SU-DHL-6 (cell line): ENCODE data around the gene SLC13A2.

Source experiments
- H2AFZ ChIP-seq: fragments of 200-600 bp; sonication (generic); 2 replicates; pipeline ENCODE4 v1.6.1; 2014; ENCODE audit warnings: low read depth, mild to moderate bottlenecking, moderate library complexity, mixed read lengths, antibody characterized with exemption, low read length; ENCODE audit not compliant: severe bottlenecking
- H3F3A ChIP-seq: fragments of 200-600 bp; shearing (Covaris generic); 2 replicates; pipeline ENCODE4 v1.6.0; 2016; ENCODE audit warnings: antibody characterized with exemption, mild to moderate bottlenecking; ENCODE audit not compliant: insufficient read depth
- H3K27ac ChIP-seq: fragments of 200-600 bp; sonication (generic); 2 replicates; pipeline ENCODE4 v1.5.1; 2016; ENCODE audit warnings: low read depth, mild to moderate bottlenecking, low read length, moderate library complexity, mixed read lengths
- H3K27me3 ChIP-seq: fragments of 200-600 bp; sonication (generic), shearing (Covaris generic); 2 replicates; pipeline ENCODE4 v1.6.0; 2014; ENCODE audit warnings: mild to moderate bottlenecking, low read length
- H3K36me3 ChIP-seq: fragments of 200-600 bp; sonication (generic); 2 replicates; pipeline ENCODE4 v1.6.1; 2014; ENCODE audit warnings: mild to moderate bottlenecking, low read length, mixed read lengths
- H3K4me2 ChIP-seq: fragments of 300-600, 200-600 bp; shearing (Covaris generic), sonication (generic); 2 replicates; pipeline ENCODE4 v1.6.0; 2014; ENCODE audit warnings: low read length, low read depth, mild to moderate bottlenecking; ENCODE audit not compliant: poor library complexity, severe bottlenecking
- H3K4me3 ChIP-seq: fragments of 200-600 bp; sonication (generic); 2 replicates; pipeline ENCODE4 v1.5.1; 2014; ENCODE audit warnings: antibody characterized with exemption, low read length, mild to moderate bottlenecking, mixed read lengths; ENCODE audit not compliant: insufficient read depth, poor library complexity, severe bottlenecking
- H3K79me2 ChIP-seq: fragments of 200-600 bp; sonication (generic); 2 replicates; pipeline ENCODE4 v1.6.1; 2014; ENCODE audit warnings: mild to moderate bottlenecking, low read length, moderate library complexity; ENCODE audit not compliant: insufficient read depth
- H3K9ac ChIP-seq: fragments of 200-600 bp; sonication (generic); 2 replicates; pipeline ENCODE4 v1.7.0; 2014; ENCODE audit warnings: mild to moderate bottlenecking, low read length
- H3K9me2 ChIP-seq: fragments of 200-600 bp; sonication (generic); replicated peaks from 2 replicates; pipeline ENCODE4 v1.6.1; 2014; ENCODE audit warnings: low read length; ENCODE audit not compliant: insufficient read depth
- H3K9me3 ChIP-seq: fragments of 200-600 bp; sonication (generic); 2 replicates; pipeline ENCODE4 v1.6.1; 2014; ENCODE audit warnings: low read length, mixed read lengths; ENCODE audit not compliant: insufficient read depth
- H4K20me1 ChIP-seq: fragments of 200-600 bp; sonication (generic); 2 replicates; pipeline ENCODE4 v1.6.1; 2014; ENCODE audit warnings: low read depth, mild to moderate bottlenecking, antibody characterized with exemption, low read length, moderate library complexity, mixed read lengths
- CTCF ChIP-seq: fragments of 200-600 bp; sonication (generic); IDR thresholded peaks from one replicate; pipeline ENCODE4 v1.5.1; 2017; ENCODE audit warnings: antibody characterized with exemption, mild to moderate bottlenecking, low read length, moderate library complexity; ENCODE audit not compliant: insufficient read depth, poor library complexity, severe bottlenecking
- EZH2phosphoT487 ChIP-seq: fragments of 200-600 bp; sonication (generic), shearing (Covaris generic); conservative IDR thresholded peaks from 2 replicates; pipeline ENCODE4 v1.6.1; 2018; ENCODE audit warnings: mild to moderate bottlenecking, antibody characterized with exemption, low read length, moderate library complexity, mixed read lengths

SLC13A2 gene

GRCh38 chr17:28480799-28481571 lies 7.5 kb downstream of the SLC13A2 start:
- H3K9me2 ChIP-seq, result no peaks in the 10 kb centered on the region
- H3K79me2 ChIP-seq, result no peaks in the 10 kb centered on the region
- no peak overlapping the region for H2AFZ ChIP-seq
- H3K9ac ChIP-seq, result no peak overlapping the region
- H3F3A ChIP-seq, result no peaks in the 10 kb centered on the region
- H3K27ac ChIP-seq, result no peak overlapping the region
- H3K27me3 ChIP-seq, result no peaks in the 10 kb centered on the region
- no peak overlapping the region for H3K4me2 ChIP-seq
- no peak overlapping the region for H3K4me3 ChIP-seq
- TF ChIP-seq CTCF (no peak), EZH2phosphoT487 (no peak)
- no peaks in the 10 kb centered on the region for H4K20me1 ChIP-seq
- no peaks in the 10 kb centered on the region for H3K9me3 ChIP-seq
- H3K36me3 ChIP-seq, result no peaks in the 10 kb centered on the region

DNA sequence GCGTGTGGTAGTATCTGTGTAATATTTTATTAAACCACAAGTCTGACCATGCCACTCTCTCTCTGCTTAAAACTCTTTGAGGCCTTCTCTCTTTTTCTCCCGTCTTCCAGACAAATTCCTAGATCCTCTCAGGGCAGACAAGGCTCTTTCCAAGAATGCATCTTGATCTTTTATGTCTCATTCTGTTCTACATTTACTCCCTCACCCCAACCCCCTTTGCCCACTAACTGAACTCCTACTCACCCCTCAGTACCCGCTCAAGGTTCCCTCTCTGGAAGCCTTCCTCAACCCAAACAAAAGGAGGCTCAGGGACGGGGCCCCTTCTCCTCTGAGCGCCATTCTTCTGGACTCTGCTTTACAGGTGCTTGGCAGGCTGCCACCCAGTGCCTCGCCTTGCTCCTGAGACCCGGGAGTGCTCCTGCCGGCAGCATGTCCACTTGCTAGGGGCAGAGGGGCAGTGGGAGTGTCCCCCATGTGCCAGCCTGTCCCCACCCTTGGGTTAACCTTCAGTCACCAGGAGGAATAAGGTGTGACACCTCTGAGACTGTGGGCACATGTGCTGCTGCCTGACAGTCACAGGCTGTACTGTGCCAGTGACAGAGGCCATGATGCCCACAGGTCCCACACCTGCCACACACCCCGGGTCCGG lies 9.2 kb downstream of the SLC13A2 start:
- Histone ChIP-seq H3K9ac (no peak overlapping the region), H3K4me3 (no peak overlapping the region), H3K36me3 (no peaks in the 10 kb centered on the region), H3K27me3 (no peaks in the 10 kb centered on the region), H2AFZ (no peak overlapping the region), H3K9me2 (no peaks in the 10 kb centered on the region), H3K27ac (no peak overlapping the region), H3K9me3 (no peaks in the 10 kb centered on the region), H3F3A (no peaks in the 10 kb centered on the region), H3K79me2 (no peaks in the 10 kb centered on the region), H4K20me1 (no peaks in the 10 kb centered on the region), H3K4me2 (no peak overlapping the region)
- TF ChIP-seq CTCF (no peak), EZH2phosphoT487 (no peak)

- Histone ChIP-seq H3K4me3 (no peak overlapping the region), H3K4me2 (no peak overlapping the region)
Observed at GRCh38 chr17:28484296-28484695, 10.9 kb downstream of the SLC13A2 start.

More at GRCh38 chr17:28484296-28484695, 10.9 kb downstream of the SLC13A2 start:
- Histone ChIP-seq H4K20me1 (no peaks in the 10 kb centered on the region), H3K27ac (no peak overlapping the region), H3K9me3 (no peaks in the 10 kb centered on the region), H3K9ac (no peak overlapping the region), H3K27me3 (no peaks in the 10 kb centered on the region), H3F3A (no peaks in the 10 kb centered on the region), H3K79me2 (no peaks in the 10 kb centered on the region), H3K9me2 (no peaks in the 10 kb centered on the region), H3K36me3 (no peaks in the 10 kb centered on the region), H2AFZ (no peak overlapping the region)
- TF ChIP-seq CTCF, result no peak
- no peak for TF ChIP-seq EZH2phosphoT487
